Jurkat, Clone E6-1 (cell line): ENCODE measurements around the gene GATAD2B.
A peak's percentile ranks its signal among the peaks of the same experiment; 100 is the strongest.

Experiments used
- DNase-seq: peaks from one replicate; pipeline ENCODE4 v3.0.0-alpha.2; 2011; ENCODE audit warnings: low read depth, low spot score
- H3K4me3 ChIP-seq: 2 replicates; pipeline ENCODE4 v1.5.1; 2011; ENCODE audit warnings: mild to moderate bottlenecking, low read length, control low read depth, moderate library complexity

The GATAD2B gene

GRCh38 chr1:153954826-153955225 lies 32.1 kb upstream of the GATAD2B start:
- no peak overlapping the region for H3K4me3 ChIP-seq
- no peak for DNase-seq

GRCh38 chr1:153953859-153954365 lies 31.1 kb upstream of the GATAD2B start:
- no peak for DNase-seq
- no peak overlapping the region for H3K4me3 ChIP-seq

GRCh38 chr1:153951801-153952200 lies 29.0 kb upstream of the GATAD2B start:
- no peak overlapping the region for H3K4me3 ChIP-seq
- no peak for DNase-seq

GRCh38 chr1:153951183-153951582 lies 28.4 kb upstream of the GATAD2B start:
- no peak for DNase-seq
- H3K4me3 ChIP-seq = no peak overlapping the region

- no peak for DNase-seq
- H3K4me3 ChIP-seq = peak within 1 kb of the TSS; percentile 65
Observed at GRCh38 chr1:153946622-153947241, 24.0 kb upstream of the GATAD2B start, which contains the start of gene DENND4B. Gene DENND4B (minus strand): TSS chr1:153946718. CDS start chr1:153944374, 2,344 bp downstream.

GRCh38 chr1:153945795-153946621 lies 23.2 kb upstream of the GATAD2B start:
- peak overlapping the region; percentile 65 for H3K4me3 ChIP-seq
- DNase-seq = no peak

- H3K4me3 ChIP-seq = peak overlapping the region; percentile 65
- peak; percentile 80 for DNase-seq
Observed at GRCh38 chr1:153945131-153945794, 22.5 kb upstream of the GATAD2B start.

GRCh38 chr1:153944827-153945117 lies 22.0 kb upstream of the GATAD2B start:
- peak overlapping the region; percentile 65 for H3K4me3 ChIP-seq
- DNase-seq = no peak

- H3K4me3 ChIP-seq = peak overlapping the region; percentile 65
- no peak for DNase-seq
Observed at GRCh38 chr1:153944005-153944826, 21.4 kb upstream of the GATAD2B start.

- no peak for DNase-seq
- H3K4me3 ChIP-seq = no peak overlapping the region
Observed at GRCh38 chr1:153942766-153943549, 20.2 kb upstream of the GATAD2B start.

GRCh38 chr1:153941826-153942725 lies 19.3 kb upstream of the GATAD2B start:
- no peak overlapping the region for H3K4me3 ChIP-seq
- no peak for DNase-seq

- no peak overlapping the region for H3K4me3 ChIP-seq
- DNase-seq = no peak
Observed at GRCh38 chr1:153940756-153941155, 18.0 kb upstream of the GATAD2B start.

GRCh38 chr1:153939476-153939875 lies 16.7 kb upstream of the GATAD2B start:
- no peak overlapping the region for H3K4me3 ChIP-seq
- no peak for DNase-seq

GRCh38 chr1:153938996-153939395 lies 16.2 kb upstream of the GATAD2B start:
- no peak for DNase-seq
- H3K4me3 ChIP-seq = no peak overlapping the region

- no peak for DNase-seq
- H3K4me3 ChIP-seq = no peak overlapping the region
Observed at GRCh38 chr1:153937331-153937730, 14.6 kb upstream of the GATAD2B start.

GRCh38 chr1:153936011-153936802 lies 13.4 kb upstream of the GATAD2B start:
- DNase-seq = no peak
- H3K4me3 ChIP-seq = no peak overlapping the region

GRCh38 chr1:153934746-153935145 lies 12.0 kb upstream of the GATAD2B start:
- DNase-seq = no peak
- H3K4me3 ChIP-seq = no peak overlapping the region
